ENCODE data around the gene RUNDC1.
A peak's percentile ranks its signal among the peaks of the same experiment; 100 is the strongest.
"Not testable (repeated sequence)": the region's sequence is repeated elsewhere in the genome, so short reads cannot be mapped to it uniquely, and the experiment has no call there.

RUNDC1 gene

GRCh38 chr17:42997984-42998938 is 17.9 kb downstream of the RUNDC1 start, which contains the start of gene RPL27:
TSS of gene RPL27 (plus strand) at chr17:42998419. CDS start at chr17:42998751, 332 bp downstream.
- intact Hi-C loops (cut with DNase I; ENCODE audit: low total_unique reads): loop anchor here (5.0 kb wide), 1 partner anchor 156 kb away; the partner anchor contains the start of gene AOC2
- peak; percentile 99 to 100 for DNase-seq
- H3K4me3 ChIP-seq: peak within 1 kb of the TSS; percentile 57 to 74
- no peaks in the 10 kb centered on the region for H3K27me3 ChIP-seq
- H3K9me3 ChIP-seq: no peaks in the 10 kb centered on the region
- peak within 1 kb of the TSS; percentile 83 to 85 for H3K27ac ChIP-seq
- peak; percentile 90 to 94 for TF ChIP-seq CTCF (IDR thresholded peaks at IDR 0.05)
- H3K36me3 ChIP-seq: peaks cover 31 to 51% (median 39%) of the 10 kb centered on the region in 3 donors
- peaks cover 0 to 20% (median 17%) of the 10 kb centered on the region in 4 donors for H3K4me1 ChIP-seq

- intact Hi-C loops (cut with DNase I; ENCODE audit: low total_unique reads): loop anchor here (5.0 kb wide), 1 partner anchor 157 kb away; the partner anchor contains the start of gene AOC2
- no peak for DNase-seq
- Histone ChIP-seq H3K36me3 (peaks cover 31 to 51% (median 31%) of the 10 kb centered on the region in 3 donors), H3K27me3 (no peaks in the 10 kb centered on the region), H3K4me1 (peaks cover 0 to 20% (median 17%) of the 10 kb centered on the region in 4 donors), H3K9me3 (no peaks in the 10 kb centered on the region), H3K4me3 (peak overlapping the region; percentile 57 to 74), H3K27ac (peak overlapping the region; percentile 83 to 85)
- no peak for TF ChIP-seq CTCF (IDR thresholded peaks at IDR 0.05)
Measured at GRCh38 chr17:42999003-42999525, 18.7 kb downstream of the RUNDC1 start.

- H3K27me3 ChIP-seq; H3K4me3 ChIP-seq; intact Hi-C loops (cut with DNase I; ENCODE audit: low total_unique reads); H3K27ac ChIP-seq; DNase-seq; H3K9me3 ChIP-seq: not testable (repeated sequence)
- Histone ChIP-seq H3K4me1 (peaks cover 0 to 20% (median 17%) of the 10 kb centered on the region in 4 donors), H3K36me3 (peaks cover 31 to 55% (median 31%) of the 10 kb centered on the region in 3 donors)
Measured at GRCh38 chr17:43000894-43001293, 20.5 kb downstream of the RUNDC1 start.

GRCh38 chr17:43003542-43004172 is 23.3 kb downstream of the RUNDC1 start:
- no peak overlapping the region for H3K4me3 ChIP-seq
- intact Hi-C loops (cut with DNase I; ENCODE audit: low total_unique reads): no loop called here

More at GRCh38 chr17:43003542-43004172, 23.3 kb downstream of the RUNDC1 start:
- Histone ChIP-seq H3K27me3 (no peaks in the 10 kb centered on the region), H3K9me3 (no peaks in the 10 kb centered on the region), H3K36me3 (peaks cover 31 to 55% (median 31%) of the 10 kb centered on the region in 3 donors), H3K4me1 (peaks cover 0 to 28% (median 16%) of the 10 kb centered on the region in 4 donors), H3K27ac (peak overlapping the region in 1 of 2 donors; percentile 22)
- TF ChIP-seq CTCF (IDR thresholded peaks at IDR 0.05): no peak
- DNase-seq: no peak
